SK-N-SH treated with all-trans-retinoic acid at 6 μM for 48 hours (cell line): ENCODE results near the gene CHMP2B.

Experiments
- ATAC-seq: fragments of 200-7000 bp; cut with Tn5 transposase; 3 replicates; pipeline ENCODE4 v1.9.1; 2020; ENCODE audit warnings: mild to moderate bottlenecking, moderate library complexity
- ARNTL ChIP-seq: fragments of 450-650 bp; formaldehyde crosslinking; IDR thresholded peaks from 2 replicates; pipeline ENCODE4 v1.5.0; 2020; ENCODE audit warnings: low read depth, mild to moderate bottlenecking, moderate library complexity, borderline replicate concordance
- BACH2 ChIP-seq: fragments of 250-450 bp; sonication (Bioruptor Pico); IDR thresholded peaks from 2 replicates; pipeline ENCODE4 v1.9.0; 2021; ENCODE audit warnings: mild to moderate bottlenecking, borderline replicate concordance
- CSDC2 ChIP-seq: fragments of 250-450 bp; sonication (Bioruptor Pico); IDR thresholded peaks from 2 replicates; pipeline ENCODE4 v1.5.0; 2020; ENCODE audit warnings: mild to moderate bottlenecking, moderate library complexity
- ESRRG ChIP-seq: fragments of 250-450 bp; sonication (Bioruptor Pico); IDR thresholded peaks from 2 replicates; pipeline ENCODE4 v1.6.1; 2021; ENCODE audit warnings: mild to moderate bottlenecking
- GLIS3 ChIP-seq: fragments of 250-450 bp; sonication (Bioruptor Pico); IDR thresholded peaks from 2 replicates; pipeline ENCODE4 v1.5.0; 2020; ENCODE audit warnings: mild to moderate bottlenecking, moderate library complexity
- ISL1 ChIP-seq: fragments of 250-450 bp; sonication (Bioruptor Pico); IDR thresholded peaks from 2 replicates; pipeline ENCODE4 v2.1.2; 2022; ENCODE audit warnings: mild to moderate bottlenecking, moderate library complexity
- OSR1 ChIP-seq: fragments of 250-450 bp; sonication (Bioruptor Pico); IDR thresholded peaks from 2 replicates; pipeline ENCODE4 v1.8.0; 2022; ENCODE audit warnings: moderate library complexity, mild to moderate bottlenecking, inconsistent platforms
- PATZ1 ChIP-seq: fragments of 250-450 bp; sonication (Bioruptor Pico); IDR thresholded peaks from 2 replicates; pipeline ENCODE4 v1.8.0; 2020; ENCODE audit warnings: mild to moderate bottlenecking, moderate library complexity, borderline replicate concordance
- RARB ChIP-seq: fragments of 250-450 bp; sonication (Bioruptor Pico); IDR thresholded peaks from 2 replicates; pipeline ENCODE4 v1.8.0; 2021; ENCODE audit warnings: mild to moderate bottlenecking, moderate library complexity
- SNAI2 ChIP-seq: fragments of 250-450 bp; sonication (Bioruptor Pico); IDR thresholded peaks from 2 replicates; pipeline ENCODE4 v1.5.0; 2020; ENCODE audit warnings: mild to moderate bottlenecking, moderate library complexity
- TCF4 ChIP-seq: fragments of 250-450 bp; sonication (Bioruptor Pico); IDR thresholded peaks from 2 replicates; pipeline ENCODE4 v1.8.0; 2021; ENCODE audit warnings: mild to moderate bottlenecking, moderate library complexity, borderline replicate concordance
- TOX ChIP-seq: fragments of 250-450 bp; sonication (Bioruptor Pico); IDR thresholded peaks from 2 replicates; pipeline ENCODE4 v1.8.0; 2021; ENCODE audit warnings: mild to moderate bottlenecking, moderate library complexity, borderline replicate concordance
- ZFP3 ChIP-seq: fragments of 250-450 bp; sonication (Bioruptor Pico); IDR thresholded peaks from 2 replicates; pipeline ENCODE4 v1.5.0; 2020; ENCODE audit warnings: mild to moderate bottlenecking, moderate library complexity
- ZFP30 ChIP-seq: fragments of 450-650 bp; formaldehyde crosslinking; IDR thresholded peaks from 2 replicates; pipeline ENCODE4 v1.5.0; 2022; ENCODE audit warnings: mild to moderate bottlenecking, moderate library complexity
- ZNF565 ChIP-seq: fragments of 450-650 bp; formaldehyde crosslinking; conservative IDR thresholded peaks from 2 replicates; pipeline ENCODE4 v1.5.0; 2020; ENCODE audit warnings: low read depth, mild to moderate bottlenecking, moderate library complexity
- ZNF70 ChIP-seq: fragments of 450-650 bp; formaldehyde crosslinking; IDR thresholded peaks from 2 replicates; pipeline ENCODE4 v1.5.0; 2020; ENCODE audit warnings: mild to moderate bottlenecking, moderate library complexity
- ZNF8 ChIP-seq: fragments of 450-650 bp; formaldehyde crosslinking; IDR thresholded peaks from 2 replicates; pipeline ENCODE4 v1.5.0; 2020; ENCODE audit warnings: mild to moderate bottlenecking, moderate library complexity
- TF ChIP-seq, protein P1 (sequence below): fragments of 250-450 bp; sonication (Bioruptor Pico); IDR thresholded peaks from 2 replicates; pipeline ENCODE4 v1.5.0; 2020; ENCODE audit warnings: mild to moderate bottlenecking, moderate library complexity

Gene CHMP2B

DNA sequence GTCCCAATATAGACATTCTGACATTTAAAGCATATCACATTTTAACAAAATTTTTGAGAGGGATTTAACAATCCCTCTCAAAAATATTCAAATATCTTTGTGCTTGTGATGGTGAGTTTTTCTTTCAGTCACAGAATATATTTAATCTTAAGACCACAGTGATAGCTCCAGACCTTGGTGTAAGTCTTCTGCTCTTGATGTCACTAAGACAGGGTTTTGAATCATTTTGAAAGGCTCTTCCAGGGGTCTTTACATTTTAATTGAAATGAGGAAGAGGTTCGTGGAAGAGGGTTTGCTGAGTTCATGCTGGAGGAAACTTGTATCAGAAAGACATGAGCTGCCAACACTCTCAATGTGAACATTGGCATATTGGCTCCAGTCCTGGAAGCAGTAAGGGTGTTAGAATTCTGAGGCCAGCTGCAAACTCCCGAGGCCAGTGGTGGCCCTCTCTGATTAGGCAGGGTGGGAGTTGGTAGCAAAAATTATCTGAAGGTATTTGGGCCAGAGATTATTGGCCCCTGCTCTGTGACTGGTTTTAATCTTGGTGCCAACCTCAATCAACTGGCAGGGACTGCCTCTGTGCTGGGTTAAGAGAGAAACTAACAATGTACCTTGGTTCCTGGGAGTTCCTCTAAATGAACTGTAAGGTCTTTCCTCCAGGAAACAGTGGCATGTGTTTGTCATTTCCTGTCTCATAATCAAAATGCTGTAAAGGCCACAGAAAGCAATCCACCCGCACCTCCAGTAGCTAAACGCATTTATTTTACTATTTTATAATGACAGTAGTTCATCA is 44.0 kb downstream of the CHMP2B start:
- no peak for TF ChIP-seq OSR1 (CRISPR knock-in tag)
- no peak for TF ChIP-seq BACH2 (CRISPR knock-in tag)
- no peak for TF ChIP-seq CSDC2 (CRISPR knock-in tag)
- TF ChIP-seq, protein P1, sequence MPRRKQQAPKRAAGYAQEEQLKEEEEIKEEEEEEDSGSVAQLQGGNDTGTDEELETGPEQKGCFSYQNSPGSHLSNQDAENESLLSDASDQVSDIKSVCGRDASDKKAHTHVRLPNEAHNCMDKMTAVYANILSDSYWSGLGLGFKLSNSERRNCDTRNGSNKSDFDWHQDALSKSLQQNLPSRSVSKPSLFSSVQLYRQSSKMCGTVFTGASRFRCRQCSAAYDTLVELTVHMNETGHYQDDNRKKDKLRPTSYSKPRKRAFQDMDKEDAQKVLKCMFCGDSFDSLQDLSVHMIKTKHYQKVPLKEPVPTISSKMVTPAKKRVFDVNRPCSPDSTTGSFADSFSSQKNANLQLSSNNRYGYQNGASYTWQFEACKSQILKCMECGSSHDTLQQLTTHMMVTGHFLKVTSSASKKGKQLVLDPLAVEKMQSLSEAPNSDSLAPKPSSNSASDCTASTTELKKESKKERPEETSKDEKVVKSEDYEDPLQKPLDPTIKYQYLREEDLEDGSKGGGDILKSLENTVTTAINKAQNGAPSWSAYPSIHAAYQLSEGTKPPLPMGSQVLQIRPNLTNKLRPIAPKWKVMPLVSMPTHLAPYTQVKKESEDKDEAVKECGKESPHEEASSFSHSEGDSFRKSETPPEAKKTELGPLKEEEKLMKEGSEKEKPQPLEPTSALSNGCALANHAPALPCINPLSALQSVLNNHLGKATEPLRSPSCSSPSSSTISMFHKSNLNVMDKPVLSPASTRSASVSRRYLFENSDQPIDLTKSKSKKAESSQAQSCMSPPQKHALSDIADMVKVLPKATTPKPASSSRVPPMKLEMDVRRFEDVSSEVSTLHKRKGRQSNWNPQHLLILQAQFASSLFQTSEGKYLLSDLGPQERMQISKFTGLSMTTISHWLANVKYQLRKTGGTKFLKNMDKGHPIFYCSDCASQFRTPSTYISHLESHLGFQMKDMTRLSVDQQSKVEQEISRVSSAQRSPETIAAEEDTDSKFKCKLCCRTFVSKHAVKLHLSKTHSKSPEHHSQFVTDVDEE (CRISPR knock-in tag), result no peak
- no peak for TF ChIP-seq RARB (CRISPR knock-in tag)
- TF ChIP-seq ZFP3 (CRISPR knock-in tag), result no peak
- no peak for TF ChIP-seq ISL1
- TF ChIP-seq PATZ1 (CRISPR knock-in tag), result no peak
- no peak for TF ChIP-seq ZNF70 (CRISPR knock-in tag)
- TF ChIP-seq ZNF8 (CRISPR knock-in tag), result no peak
- TF ChIP-seq ESRRG (CRISPR knock-in tag), result no peak
- TF ChIP-seq TOX (CRISPR knock-in tag), result no peak
- no peak for ATAC-seq

DNA sequence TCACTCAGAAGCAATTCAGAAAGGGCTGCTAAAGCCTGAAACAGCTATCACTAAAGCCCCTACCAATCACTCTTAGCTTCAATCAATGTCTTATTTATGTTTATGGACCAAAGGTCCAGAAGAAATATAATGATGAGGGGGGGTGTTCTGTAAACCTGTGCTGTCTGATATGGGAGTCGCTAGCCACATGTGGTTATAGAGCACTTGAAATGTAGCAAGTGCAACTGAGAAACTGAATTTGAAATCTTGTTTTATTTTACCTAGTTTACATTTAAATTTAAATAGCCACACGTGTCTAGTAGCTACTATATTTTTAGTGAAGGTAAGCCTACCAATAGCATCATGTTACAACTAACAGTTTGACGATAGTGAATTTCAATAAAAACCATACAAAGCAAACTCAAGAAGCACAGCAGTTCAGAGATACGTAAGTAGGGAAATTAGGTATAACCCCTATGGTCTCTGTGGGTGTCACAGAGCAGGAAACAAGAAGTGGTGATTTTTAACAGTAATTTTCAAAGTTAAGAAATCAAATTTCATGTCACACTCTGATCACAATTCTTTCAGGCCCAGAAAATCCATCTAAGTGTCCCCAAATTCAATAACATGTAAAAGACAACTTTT is 45.7 kb downstream of the CHMP2B start:
- no peak for ATAC-seq
- no peak for TF ChIP-seq PATZ1 (CRISPR knock-in tag)
- TF ChIP-seq TCF4 (CRISPR knock-in tag), result no peak
- TF ChIP-seq ZNF70 (CRISPR knock-in tag), result no peak

- ATAC-seq, result no peak
Observed at GRCh38 chr3:87276484-87276883, 49.4 kb downstream of the CHMP2B start, which contains the start of gene POU1F1. POU1F1 (minus strand) TSS chr3:87276584; CDS start chr3:87276462, 122 bp downstream.

GRCh38 chr3:87287011-87287410 is 59.9 kb downstream of the CHMP2B start:
- no peak for TF ChIP-seq ZNF8 (CRISPR knock-in tag)
- TF ChIP-seq SNAI2 (CRISPR knock-in tag), result no peak
- TF ChIP-seq PATZ1 (CRISPR knock-in tag), result no peak
- no peak for TF ChIP-seq GLIS3 (CRISPR knock-in tag)
- TF ChIP-seq ARNTL (CRISPR knock-in tag), result no peak
- ATAC-seq, result no peak

More at GRCh38 chr3:87276484-87276883, 49.4 kb downstream of the CHMP2B start, which contains the start of gene POU1F1:
- no peak for TF ChIP-seq ESRRG (CRISPR knock-in tag)
- no peak for TF ChIP-seq ZFP30
- TF ChIP-seq CSDC2 (CRISPR knock-in tag), result no peak
- no peak for TF ChIP-seq ZNF565
- no peak for TF ChIP-seq ZNF70 (CRISPR knock-in tag)
